Adrenal gland (tissue), 12 donors: ENCODE measurements around the gene KDM4C. TPM values are rescaled to one million over a fixed set of nuclear protein-coding genes. Genes with fewer than 3 reads are reported as not detected.
"Not testable (repeated sequence)": the region's sequence is repeated elsewhere in the genome, so short reads cannot be mapped to it uniquely, and the experiment has no call there.

Experiments used
- DNase-seq, 7 donors: peaks; one replicate each; pipeline ENCODE4 v3.0.0-alpha.2; 2019 to 2020
- H3K27ac ChIP-seq, 5 donors: fragments of 200-600 bp; sonication (generic) in 4 of 5; 1 replicate in 3 of 5; 2 replicates in 2 of 5; pipeline versions ENCODE4 v1.5.1 to v1.8.0; 2016 to 2020; ENCODE audit warnings: mild to moderate bottlenecking in 1 of 5
- H3K27me3 ChIP-seq: fragments of 200-600 bp; 2 replicates; pipeline ENCODE4 v1.8.0; 2021
- H3K36me3 ChIP-seq, 2 donors: fragments of 200-600 bp; replicated peaks in 1 of 2; 1 replicate in 1 of 2; 2 replicates in 1 of 2; pipeline versions ENCODE4 v1.5.1 to v1.8.0; 2018 to 2022
- H3K4me1 ChIP-seq, 2 donors: fragments of 200-600 bp; replicated peaks in 1 of 2; 1 replicate in 1 of 2; 2 replicates in 1 of 2; pipeline versions ENCODE4 v1.5.1 to v1.8.0; 2018 to 2021
- H3K4me3 ChIP-seq, 4 donors: fragments of 200-600 bp; sonication (generic) in 3 of 4; one replicate each; pipeline ENCODE4 v1.5.1; 2016 to 2018
- H3K9me3 ChIP-seq, 3 donors: fragments of 200-600 bp; sonication (generic) in 1 of 3; replicated peaks in 1 of 3; 1 replicate in 2 of 3; 2 replicates in 1 of 3; pipeline versions ENCODE4 v1.5.1 to v1.8.0; 2016 to 2021
- POLR2A ChIP-seq, 2 donors: fragments of 450-650 bp; IDR thresholded peaks; one replicate each; pipeline ENCODE4 v1.6.1; 2017; ENCODE audit warnings: antibody characterized with exemption in 2 of 2, mild to moderate bottlenecking in 2 of 2, moderate library complexity in 1 of 2
- WGBS, 4 donors: extraction: QIAGEN DNeasy Blood & Tissue Kit in 2 of 4; methylation state at CpG; one replicate each; pipeline versions ENCODE4 v1.1.5 to v1.1.7; 2013 to 2017; 5-methylcytosine and 5-hydroxymethylcytosine counted together
- intact Hi-C, 2 donors: fragments of 100-400 bp; cut with DNase I; formaldehyde crosslinking; loops; one replicate each; pipeline versions ENCODE4 v1.14.1 to v1.15.0; 2022 to 2023
- polyA plus RNA-seq, 3 donors: library from polyadenylated mRNA; stranded (reverse); fragments of 200-250 nt in 2 of 3; fragments of 350-450 nt in 1 of 3; fragmentation: Illumina TruSeq in 1 of 3; extraction: RNeasy Lipid Tissue Mini Kit (QIAGEN cat#74804) in 1 of 3; gene quantifications; one replicate each; pipeline ENCODE4 v1.2.3, GENCODE V29; 2013 to 2014
- total RNA-seq, 9 donors: library from RNA; depleted of rRNA in 4 of 9; stranded (reverse); fragments of >200 nt in 4 of 9; fragments of 120-200 nt in 1 of 9; fragmentation: NEBNext Ultra II Directional in 1 of 9; extraction: Animal tissue kit (Norgen Biotek cat#: 25700) in 1 of 9; gene quantifications; one replicate each; pipeline versions ENCODE4 v1.1.0 to v1.2.4, GENCODE V29; 2013 to 2023
- TF ChIP-seq, protein P1 (sequence below), 6 experiments: fragments of 450-650 bp in 4 of 6; fragments of 200-600 bp in 2 of 6; sonication (generic) in 1 of 6; IDR thresholded peaks; 1 replicate in 5 of 6; 2 replicates in 1 of 6; pipeline versions ENCODE4 v1.5.1 to v1.8.0; 2016 to 2021; ENCODE audit warnings: antibody characterized with exemption in 6 of 6, mild to moderate bottlenecking in 2 of 6, moderate library complexity in 1 of 6
- donor health status: healthy with polysubstance abuse.
- donor health status: Bipolar disorder and iron deficiency.
- donor health status: DM: yes; HTN: yes; CAD: no.
- donor health status: DM: no; HTN: no; CAD: no.
- donor health status: DM: no; HTN: no; CAD: no.
- donor health status: DM: yes; HTN: yes; CAD: no.

KDM4C gene
- total and polyA plus RNA-seq, 12 donors: 7.9 to 33.4 (median 23.3) TPM

GRCh38 chr9:6735422-6735821 is 22.4 kb upstream of the KDM4C start:
- TF ChIP-seq, protein P1, sequence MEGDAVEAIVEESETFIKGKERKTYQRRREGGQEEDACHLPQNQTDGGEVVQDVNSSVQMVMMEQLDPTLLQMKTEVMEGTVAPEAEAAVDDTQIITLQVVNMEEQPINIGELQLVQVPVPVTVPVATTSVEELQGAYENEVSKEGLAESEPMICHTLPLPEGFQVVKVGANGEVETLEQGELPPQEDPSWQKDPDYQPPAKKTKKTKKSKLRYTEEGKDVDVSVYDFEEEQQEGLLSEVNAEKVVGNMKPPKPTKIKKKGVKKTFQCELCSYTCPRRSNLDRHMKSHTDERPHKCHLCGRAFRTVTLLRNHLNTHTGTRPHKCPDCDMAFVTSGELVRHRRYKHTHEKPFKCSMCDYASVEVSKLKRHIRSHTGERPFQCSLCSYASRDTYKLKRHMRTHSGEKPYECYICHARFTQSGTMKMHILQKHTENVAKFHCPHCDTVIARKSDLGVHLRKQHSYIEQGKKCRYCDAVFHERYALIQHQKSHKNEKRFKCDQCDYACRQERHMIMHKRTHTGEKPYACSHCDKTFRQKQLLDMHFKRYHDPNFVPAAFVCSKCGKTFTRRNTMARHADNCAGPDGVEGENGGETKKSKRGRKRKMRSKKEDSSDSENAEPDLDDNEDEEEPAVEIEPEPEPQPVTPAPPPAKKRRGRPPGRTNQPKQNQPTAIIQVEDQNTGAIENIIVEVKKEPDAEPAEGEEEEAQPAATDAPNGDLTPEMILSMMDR (IDR thresholded peaks at IDR 0.05): no peak
- no peak for TF ChIP-seq POLR2A (IDR thresholded peaks at IDR 0.05)
- no peaks in the 10 kb centered on the region for H3K36me3 ChIP-seq
- intact Hi-C loops: loop anchor here in 1 of 2 donors (10.0 kb wide), 1 partner anchor 141 kb away; no protein-coding TSS in a partner anchor
- H3K27me3 ChIP-seq: no peaks in the 10 kb centered on the region
- no peak overlapping the region for H3K27ac ChIP-seq
- no peak overlapping the region for H3K4me3 ChIP-seq
- 73 to 91% (median 87%) methylated on average over 3 of the region's 3 CpGs for WGBS, 4 donors
- DNase-seq: no peak
- no peaks in the 10 kb centered on the region for H3K9me3 ChIP-seq
- no peaks in the 10 kb centered on the region for H3K4me1 ChIP-seq

DNA sequence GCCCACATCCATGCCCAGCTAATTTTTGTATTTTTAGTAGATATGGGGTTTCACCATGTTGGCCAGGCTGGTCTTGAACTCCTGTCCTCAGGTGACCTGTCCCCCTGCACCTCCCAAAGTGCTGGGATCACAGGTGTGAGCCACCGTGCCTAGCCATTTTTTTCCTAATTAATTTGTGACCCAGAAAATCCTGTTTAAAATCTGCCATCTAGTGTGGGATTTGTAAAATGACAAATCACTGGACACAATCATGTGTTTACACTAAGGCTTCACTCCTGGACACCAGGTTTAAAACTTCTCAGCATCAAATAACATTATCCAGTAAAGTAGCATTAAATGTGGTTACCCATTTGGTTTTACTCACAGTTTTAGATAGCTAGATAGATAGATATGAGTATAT is 18.6 kb upstream of the KDM4C start:
- Histone ChIP-seq H3K27me3 (no peaks in the 10 kb centered on the region), H3K36me3 (no peaks in the 10 kb centered on the region), H3K4me3 (no peak overlapping the region), H3K27ac (no peak overlapping the region), H3K9me3 (no peaks in the 10 kb centered on the region), H3K4me1 (no peaks in the 10 kb centered on the region)
- DNase-seq: no peak
- intact Hi-C loops: loop anchor here in 1 of 2 donors (10.0 kb wide), 1 partner anchor 144 kb away; no protein-coding TSS in a partner anchor
- 0 to 12% (median 3%) methylated on average over 1 of the region's 1 CpG for WGBS, 4 donors
- TF ChIP-seq, protein P1 (IDR thresholded peaks at IDR 0.05): peak in 5 of 6 experiments; percentile 5 to 25 (median 22)
- no peak for TF ChIP-seq POLR2A (IDR thresholded peaks at IDR 0.05)

GRCh38 chr9:6748861-6749260 is 8.9 kb upstream of the KDM4C start:
- intact Hi-C loops, DNase-seq, H3K9me3 ChIP-seq, H3K27ac ChIP-seq, H3K4me1 ChIP-seq, H3K4me3 ChIP-seq, H3K36me3 ChIP-seq, H3K27me3 ChIP-seq: not testable (repeated sequence)
- WGBS, 4 donors: 95 to 97% (median 95%) methylated on average over 9 of the region's 9 CpGs

- DNase-seq, H3K4me3 ChIP-seq, H3K27me3 ChIP-seq, H3K36me3 ChIP-seq, H3K27ac ChIP-seq, intact Hi-C loops, H3K9me3 ChIP-seq: not testable (repeated sequence)
- 90 to 93% (median 90%) methylated on average over 10 of the region's 10 CpGs for WGBS, 4 donors
- peaks cover 5 to 13% of the 10 kb centered on the region in 2 donors for H3K4me1 ChIP-seq
These were observed 2.9 kb upstream of the KDM4C start for GRCh38 chr9:6754861-6755260.

DNA sequence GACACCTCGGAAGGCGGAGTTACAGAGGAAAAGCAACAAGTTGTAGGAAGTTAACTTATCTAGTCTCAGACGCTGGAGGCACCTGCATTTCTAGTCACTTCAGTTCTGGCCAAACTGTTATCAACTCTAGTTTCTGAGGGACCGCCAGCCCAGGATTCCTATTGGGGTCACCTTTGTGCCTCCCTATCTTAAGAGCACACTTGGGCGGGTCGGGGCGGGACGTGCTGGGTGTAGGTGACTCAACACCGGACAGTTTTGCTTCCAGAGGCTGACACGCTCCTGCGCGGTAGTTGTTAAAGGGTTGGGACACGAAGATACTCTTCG is 679 bp upstream of the KDM4C start:
- 0 to 1% (median 0%) methylated on average over 5 to 14 of the region's 14 CpGs for WGBS, 4 donors
- DNase-seq: peak in 4 of 7 donors; percentile 71 to 88 (median 82)

More for the DNA sequence above, 679 bp upstream of the KDM4C start:
- no peak for TF ChIP-seq POLR2A (IDR thresholded peaks at IDR 0.05)
- TF ChIP-seq, protein P1 (IDR thresholded peaks at IDR 0.05): peak in 1 of 6 experiments; percentile 2
- Histone ChIP-seq H3K27me3 (no peaks in the 10 kb centered on the region), H3K27ac (peak overlapping the region; percentile 95 to 99 (median 98)), H3K9me3 (no peaks in the 10 kb centered on the region), H3K4me3 (peak overlapping the region; percentile 46 to 93 (median 76)), H3K4me1 (peaks cover 5 to 18% of the 10 kb centered on the region in 2 donors), H3K36me3 (no peaks in the 10 kb centered on the region)
- intact Hi-C loops: no loop called here
